ENCODE measurements around the gene RBM34. TPM values are rescaled to one million over a fixed set of nuclear protein-coding genes. Genes with fewer than 3 reads are reported as not detected.
"Not testable (repeated sequence)": the region's sequence is repeated elsewhere in the genome, so short reads cannot be mapped to it uniquely, and the experiment has no call there.

RBM34 gene
- total RNA-seq, 4 donors from 2014 or later = 36.7 to 107 (median 56.3) TPM

DNA sequence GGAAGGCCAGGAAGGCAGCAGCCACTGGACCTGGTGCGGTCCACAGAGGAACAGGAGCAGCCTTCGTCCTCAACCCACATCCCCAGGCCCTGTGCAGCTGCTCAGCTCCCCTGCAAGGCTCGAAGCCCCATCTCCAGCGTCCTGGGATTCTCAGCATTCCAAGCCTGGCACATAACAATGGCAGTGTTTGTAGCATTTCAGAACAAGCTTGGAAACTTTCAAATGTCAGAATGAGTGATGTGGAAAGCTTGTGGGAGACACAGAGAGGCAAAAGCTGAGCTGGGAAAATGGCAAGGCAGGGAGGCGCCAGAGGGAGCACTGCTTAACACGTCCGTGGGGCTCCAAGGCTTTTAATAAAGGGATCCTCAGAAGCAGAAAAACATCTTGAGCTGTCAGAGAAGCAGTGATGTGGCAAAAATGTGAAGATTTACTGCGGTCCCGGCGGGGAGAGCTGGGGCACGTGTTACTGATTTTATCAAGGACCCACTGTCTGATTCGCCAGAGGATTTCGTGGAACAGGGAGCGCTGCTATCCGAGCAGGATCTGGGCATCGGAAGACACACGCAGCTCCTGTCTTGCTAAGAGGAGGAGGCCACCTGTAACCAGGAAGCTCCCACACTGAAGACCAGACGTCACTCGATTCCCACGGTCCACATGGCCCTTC is 70.5 kb downstream of the RBM34 start:
- intact Hi-C loops (cut with DNase I; ENCODE audit: low total_unique reads) = loop anchor here (5.0 kb wide), 1 partner anchor 603 kb away; no protein-coding TSS in a partner anchor
- H3K9me3 ChIP-seq = no peaks in the 10 kb centered on the region
- H3K36me3 ChIP-seq = no peaks in the 10 kb centered on the region
- no peak overlapping the region for H3K4me3 ChIP-seq
- no peak for TF ChIP-seq POLR2A (IDR thresholded peaks at IDR 0.05)
- TF ChIP-seq, protein P1, sequence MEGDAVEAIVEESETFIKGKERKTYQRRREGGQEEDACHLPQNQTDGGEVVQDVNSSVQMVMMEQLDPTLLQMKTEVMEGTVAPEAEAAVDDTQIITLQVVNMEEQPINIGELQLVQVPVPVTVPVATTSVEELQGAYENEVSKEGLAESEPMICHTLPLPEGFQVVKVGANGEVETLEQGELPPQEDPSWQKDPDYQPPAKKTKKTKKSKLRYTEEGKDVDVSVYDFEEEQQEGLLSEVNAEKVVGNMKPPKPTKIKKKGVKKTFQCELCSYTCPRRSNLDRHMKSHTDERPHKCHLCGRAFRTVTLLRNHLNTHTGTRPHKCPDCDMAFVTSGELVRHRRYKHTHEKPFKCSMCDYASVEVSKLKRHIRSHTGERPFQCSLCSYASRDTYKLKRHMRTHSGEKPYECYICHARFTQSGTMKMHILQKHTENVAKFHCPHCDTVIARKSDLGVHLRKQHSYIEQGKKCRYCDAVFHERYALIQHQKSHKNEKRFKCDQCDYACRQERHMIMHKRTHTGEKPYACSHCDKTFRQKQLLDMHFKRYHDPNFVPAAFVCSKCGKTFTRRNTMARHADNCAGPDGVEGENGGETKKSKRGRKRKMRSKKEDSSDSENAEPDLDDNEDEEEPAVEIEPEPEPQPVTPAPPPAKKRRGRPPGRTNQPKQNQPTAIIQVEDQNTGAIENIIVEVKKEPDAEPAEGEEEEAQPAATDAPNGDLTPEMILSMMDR (IDR thresholded peaks at IDR 0.05) = no peak
- DNase-seq = peak in 1 of 2 donors; percentile 16
- no peaks in the 10 kb centered on the region for H3K4me1 ChIP-seq
- H3K27me3 ChIP-seq = no peaks in the 10 kb centered on the region
- peak overlapping the region in 1 of 2 donors; percentile 16 for H3K27ac ChIP-seq

DNA sequence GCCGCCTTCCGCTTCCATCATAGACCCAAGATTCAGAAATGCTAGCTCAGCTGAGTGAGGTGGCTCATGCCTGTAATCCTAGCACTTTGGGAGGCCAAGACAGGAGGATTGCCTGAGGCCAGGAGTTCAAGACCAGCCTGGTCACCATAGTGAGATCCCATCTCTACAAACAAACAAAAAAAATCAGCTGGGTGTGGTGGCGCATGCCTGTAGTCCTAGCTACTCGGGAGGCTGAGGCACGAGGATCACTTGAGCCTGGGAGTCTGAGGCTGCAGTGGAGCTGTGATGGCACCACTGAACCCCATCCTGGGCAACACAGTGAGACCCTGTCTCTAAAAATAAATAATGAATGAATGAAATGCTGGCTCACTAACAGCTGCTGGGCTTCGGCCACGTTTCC is 72.1 kb downstream of the RBM34 start:
- TF ChIP-seq, protein P1 (IDR thresholded peaks at IDR 0.05) = no peak
- no peak for TF ChIP-seq POLR2A (IDR thresholded peaks at IDR 0.05)
- Histone ChIP-seq H3K9me3 (no peaks in the 10 kb centered on the region), H3K27ac (no peak overlapping the region), H3K4me3 (no peak overlapping the region), H3K4me1 (no peaks in the 10 kb centered on the region), H3K27me3 (no peaks in the 10 kb centered on the region), H3K36me3 (no peaks in the 10 kb centered on the region)
- intact Hi-C loops (cut with DNase I; ENCODE audit: low total_unique reads) = no loop called here
- DNase-seq = no peak

DNA sequence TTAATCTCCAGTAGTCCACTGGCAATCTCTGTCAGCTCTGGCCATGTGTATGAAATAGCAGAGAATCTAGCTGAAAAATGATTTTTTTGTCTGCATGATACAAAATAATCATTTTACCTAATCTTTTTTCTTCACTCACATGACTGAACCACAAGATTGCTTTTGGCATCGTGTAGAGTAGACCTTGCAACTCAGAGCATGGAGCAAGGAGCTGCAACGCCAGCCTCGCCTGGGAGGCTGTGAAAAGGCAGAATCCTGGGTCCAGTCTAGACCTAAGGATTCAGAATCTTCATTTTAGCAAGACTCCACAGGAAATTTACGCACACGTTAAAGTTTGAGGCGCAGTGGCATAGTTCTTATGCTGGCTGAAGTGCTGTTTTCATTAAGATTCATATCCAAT is 72.6 kb downstream of the RBM34 start:
- H3K27ac ChIP-seq = no peak overlapping the region
- intact Hi-C loops (cut with DNase I; ENCODE audit: low total_unique reads) = no loop called here
- no peaks in the 10 kb centered on the region for H3K4me1 ChIP-seq
- H3K4me3 ChIP-seq = no peak overlapping the region
- H3K36me3 ChIP-seq = no peaks in the 10 kb centered on the region
- no peak for TF ChIP-seq POLR2A (IDR thresholded peaks at IDR 0.05)
- TF ChIP-seq, protein P1 (IDR thresholded peaks at IDR 0.05) = no peak
- no peaks in the 10 kb centered on the region for H3K9me3 ChIP-seq
- no peak for DNase-seq
- H3K27me3 ChIP-seq = no peaks in the 10 kb centered on the region

DNA sequence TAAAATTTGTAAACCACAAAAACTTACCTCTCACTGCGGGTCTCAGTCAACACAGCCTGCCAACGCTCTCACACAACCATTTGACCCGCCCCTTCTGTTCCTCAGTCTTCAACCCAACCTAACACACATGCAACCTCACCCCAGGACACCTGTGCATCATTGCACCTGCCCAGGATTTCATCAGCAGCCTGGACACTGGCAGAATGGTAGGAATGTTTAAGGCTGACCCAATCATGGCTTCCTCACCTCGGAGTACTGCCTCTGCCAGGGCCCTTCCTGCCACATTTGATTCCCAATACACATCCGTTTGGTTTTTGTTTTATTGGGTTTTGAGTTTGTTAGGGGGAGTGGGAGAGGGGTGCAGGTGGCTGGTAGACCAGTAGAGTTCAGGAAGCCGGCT is 73.1 kb downstream of the RBM34 start:
- intact Hi-C loops (cut with DNase I; ENCODE audit: low total_unique reads) = no loop called here

DNA sequence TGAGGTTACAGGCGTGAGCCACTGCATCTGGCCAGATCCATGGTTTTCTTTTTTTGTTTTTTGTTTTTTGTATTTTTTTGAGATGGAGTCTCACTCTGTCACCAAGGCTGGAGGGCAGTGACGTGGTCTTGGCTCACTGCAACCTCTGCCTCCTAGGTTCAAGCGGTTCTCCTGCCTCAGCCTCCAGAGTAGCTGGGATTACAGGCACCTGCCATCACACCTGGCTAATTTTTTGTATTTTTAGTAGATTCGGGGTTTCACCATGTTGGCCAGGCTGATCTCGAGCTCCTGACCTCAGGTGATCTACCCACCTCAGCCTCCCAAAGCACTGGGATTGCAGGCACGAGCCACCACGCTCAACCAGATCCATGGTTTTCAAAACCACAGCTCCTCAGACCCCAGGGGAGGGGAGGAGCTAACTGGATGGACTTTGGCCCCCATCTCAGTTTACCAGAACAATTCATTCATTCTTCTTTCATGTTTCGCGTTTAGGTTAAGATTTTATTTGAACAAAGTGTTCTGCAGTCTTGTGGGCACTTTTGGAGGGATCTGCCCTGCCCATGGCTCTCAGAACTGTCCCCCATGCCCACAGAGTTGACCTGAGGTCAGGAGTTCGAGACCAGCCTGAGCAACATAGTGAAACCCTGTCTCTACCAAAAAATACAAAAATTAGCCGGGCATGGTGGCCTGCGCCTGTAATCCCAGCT is 75.5 kb downstream of the RBM34 start:
- H3K4me3 ChIP-seq; H3K36me3 ChIP-seq; DNase-seq; H3K27ac ChIP-seq; intact Hi-C loops (cut with DNase I; ENCODE audit: low total_unique reads); H3K9me3 ChIP-seq; H3K27me3 ChIP-seq; H3K4me1 ChIP-seq: not testable (repeated sequence)

More for the DNA sequence above, 73.1 kb downstream of the RBM34 start:
- H3K9me3 ChIP-seq = no peaks in the 10 kb centered on the region
- no peaks in the 10 kb centered on the region for H3K27me3 ChIP-seq
- H3K4me3 ChIP-seq = no peak overlapping the region
- peaks cover 0 to 2% of the 10 kb centered on the region in 2 donors for H3K4me1 ChIP-seq
- DNase-seq = no peak
- H3K36me3 ChIP-seq = no peaks in the 10 kb centered on the region
- no peak overlapping the region for H3K27ac ChIP-seq
- no peak for TF ChIP-seq POLR2A (IDR thresholded peaks at IDR 0.05)
- TF ChIP-seq, protein P1 (IDR thresholded peaks at IDR 0.05) = no peak

Small RNAs within 50 kb of the gene (microRNA-seq; reads per million reads assigned to microRNA genes)
- gene MIR4753 (ENCODE audit: borderline microRNAs expressed, borderline replicate concordance) = not detected

Small RNAs within 50 kb of the gene (small RNA-seq; reads per million reads assigned to genes)
- gene AL732292.1 (not detected), gene MIR4753 (not detected), gene SNORA14B (2.9 reads per million, percentile 81 among the genes with 10 or more reads in this experiment)

Other genes starting within 250 kb of the RBM34 start
- gene TOMM20, start 32.4 kb downstream of the RBM34 start, total RNA-seq = 100 to 1,000 TPM in 2 of 4 donors, 10 to 100 TPM in 2; 72.9 to 149 (median 110) TPM
- 10 to 100 TPM; 21.0 to 69.4 (median 50.4) TPM for gene ARID4B, start 166.9 kb upstream of the RBM34 start, total RNA-seq
- gene GGPS1, start 167.3 kb upstream of the RBM34 start, total RNA-seq = 10 to 100 TPM in 3 of 4 donors, 1 to 10 TPM in 1; 10.0 to 40.2 (median 25.6) TPM
- 10 to 100 TPM in 3 of 4 donors, 1 to 10 TPM in 1; 9.7 to 34.5 (median 19.6) TPM for gene TBCE, start 206.2 kb upstream of the RBM34 start, total RNA-seq

Measured in uterus (tissue), 4 donors.